ENCODE measurements around the gene BBS9. TPM values are rescaled to one million over a fixed set of nuclear protein-coding genes. Genes with fewer than 3 reads are reported as not detected.

BBS9 gene
- polyA plus RNA-seq, 4 donors, result 2.0 to 8.8 (median 3.0) TPM

DNA sequence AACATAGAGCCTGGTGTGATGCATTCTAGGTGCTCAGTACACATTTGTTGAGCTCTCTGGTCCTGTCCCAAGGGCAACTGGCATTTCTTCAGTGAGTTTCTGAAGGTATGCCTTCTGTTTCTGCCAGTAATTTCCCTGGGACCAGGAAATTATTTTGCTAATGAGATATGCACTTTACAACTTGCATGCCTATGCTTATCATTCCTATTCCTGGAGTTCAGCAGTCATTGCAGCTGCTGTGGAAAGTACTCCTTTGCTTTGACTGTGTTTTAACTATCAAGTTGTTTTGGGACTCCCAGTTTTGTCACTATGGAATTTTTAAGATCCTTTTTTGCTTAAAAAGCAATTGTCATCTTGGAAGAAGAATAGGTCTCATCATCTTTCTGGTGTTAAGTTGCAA is 283.0 kb downstream of the BBS9 start:
- Histone ChIP-seq H3K27ac (ENCODE audit: low read depth in 1 of 3, low read length in 2 of 3) (no peak overlapping the region), H3K4me3 (ENCODE audit: low read depth in 1 of 3, low read length in 3 of 3) (no peak overlapping the region), H3K4me1 (ENCODE audit: control insufficient read depth in 3 of 3, insufficient read depth in 2 of 3, low read depth in 1 of 3, low read length in 2 of 3) (no peaks in the 10 kb centered on the region), H3K36me3 (ENCODE audit: control insufficient read depth in 3 of 3, insufficient read depth in 2 of 3, low read depth in 1 of 3, low read length in 3 of 3) (no peaks in the 10 kb centered on the region), H3K9me3 (ENCODE audit: control insufficient read depth in 2 of 2, insufficient read depth in 1 of 2, low read depth in 1 of 2, low read length in 1 of 2) (no peaks in the 10 kb centered on the region), H3K27me3 (ENCODE audit: control insufficient read depth in 3 of 3, insufficient read depth in 3 of 3, low read length in 3 of 3) (no peaks in the 10 kb centered on the region)
- FAIRE-seq (no peak), DNase-seq (no peak)

DNA sequence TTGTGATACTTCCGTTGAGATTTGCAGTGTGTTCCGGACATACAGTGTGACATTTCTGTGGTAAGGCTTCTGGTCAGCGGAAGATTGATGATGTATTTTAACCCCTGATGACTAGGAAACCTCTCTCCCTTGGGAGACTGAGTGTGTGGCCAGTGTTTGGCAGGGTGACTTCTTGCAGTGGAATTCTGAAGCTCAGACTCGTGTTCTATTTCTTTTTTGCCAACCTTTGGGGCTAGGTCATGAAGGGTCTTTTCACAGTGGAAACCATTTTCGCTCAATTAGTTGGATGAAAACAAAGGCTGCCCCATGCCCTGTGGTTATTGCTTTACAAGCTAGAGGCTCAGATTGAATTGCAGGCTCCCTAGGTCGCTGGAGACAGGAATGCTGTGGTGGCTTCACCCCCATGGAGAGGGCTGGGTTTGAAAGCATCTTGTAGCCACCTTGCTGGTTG is 288.9 kb downstream of the BBS9 start:
- WGBS, 3 donors, result 78 to 81% (median 79%) methylated on average over 6 of the region's 6 CpGs

DNA sequence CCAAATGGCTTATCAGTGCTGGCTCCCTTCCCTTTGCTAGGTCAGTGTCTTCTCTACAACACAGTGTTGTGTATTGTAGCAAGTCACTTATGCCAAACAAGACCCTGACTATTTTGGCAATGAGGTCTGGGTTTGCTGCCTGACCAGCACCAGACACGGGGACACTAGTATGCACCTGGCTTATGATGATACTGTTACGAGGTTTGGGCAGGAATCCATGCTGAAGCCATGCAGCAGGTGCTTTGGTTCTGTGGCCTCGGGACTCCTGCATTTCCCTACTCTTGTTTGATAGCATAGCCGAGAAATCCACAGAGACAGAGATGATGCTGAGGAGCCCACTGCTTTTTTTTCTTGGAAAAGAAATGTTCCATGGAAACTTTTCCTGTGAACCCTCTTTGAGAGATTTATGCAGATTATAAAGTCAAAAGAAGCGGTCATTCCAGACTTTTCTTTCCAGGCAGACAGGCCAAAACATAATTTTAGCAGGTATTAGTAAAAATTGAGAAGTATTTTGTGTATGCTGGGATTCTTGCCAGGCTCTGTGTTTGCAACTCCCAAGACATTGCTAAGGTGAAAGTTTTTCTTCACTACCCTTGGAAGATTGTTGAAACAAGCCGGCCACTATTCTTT is 291.1 kb downstream of the BBS9 start:
- DNase-seq (no peak), FAIRE-seq (no peak)
- Histone ChIP-seq H3K27me3 (ENCODE audit: control insufficient read depth in 3 of 3, insufficient read depth in 3 of 3, low read length in 3 of 3) (no peaks in the 10 kb centered on the region), H3K36me3 (ENCODE audit: control insufficient read depth in 3 of 3, insufficient read depth in 2 of 3, low read depth in 1 of 3, low read length in 3 of 3) (no peaks in the 10 kb centered on the region), H3K9me3 (ENCODE audit: control insufficient read depth in 2 of 2, insufficient read depth in 1 of 2, low read depth in 1 of 2, low read length in 1 of 2) (no peaks in the 10 kb centered on the region), H3K4me1 (ENCODE audit: control insufficient read depth in 3 of 3, insufficient read depth in 2 of 3, low read depth in 1 of 3, low read length in 2 of 3) (no peaks in the 10 kb centered on the region), H3K27ac (ENCODE audit: low read depth in 1 of 3, low read length in 2 of 3) (no peak overlapping the region), H3K4me3 (ENCODE audit: low read depth in 1 of 3, low read length in 3 of 3) (no peak overlapping the region)
- WGBS, 3 donors, result 73 to 81% (median 73%) methylated on average over 6 of the region's 6 CpGs

More for the DNA sequence above, 288.9 kb downstream of the BBS9 start:
- H3K36me3 ChIP-seq (ENCODE audit: control insufficient read depth in 3 of 3, insufficient read depth in 2 of 3, low read depth in 1 of 3, low read length in 3 of 3), result no peaks in the 10 kb centered on the region
- no peak overlapping the region for H3K4me3 ChIP-seq (ENCODE audit: low read depth in 1 of 3, low read length in 3 of 3)
- H3K9me3 ChIP-seq (ENCODE audit: control insufficient read depth in 2 of 2, insufficient read depth in 1 of 2, low read depth in 1 of 2, low read length in 1 of 2), result no peaks in the 10 kb centered on the region
- no peak overlapping the region for H3K27ac ChIP-seq (ENCODE audit: low read depth in 1 of 3, low read length in 2 of 3)
- DNase-seq, result no peak
- H3K4me1 ChIP-seq (ENCODE audit: control insufficient read depth in 3 of 3, insufficient read depth in 2 of 3, low read depth in 1 of 3, low read length in 2 of 3), result no peaks in the 10 kb centered on the region
- H3K27me3 ChIP-seq (ENCODE audit: control insufficient read depth in 3 of 3, insufficient read depth in 3 of 3, low read length in 3 of 3), result no peaks in the 10 kb centered on the region
- no peak for FAIRE-seq

DNA sequence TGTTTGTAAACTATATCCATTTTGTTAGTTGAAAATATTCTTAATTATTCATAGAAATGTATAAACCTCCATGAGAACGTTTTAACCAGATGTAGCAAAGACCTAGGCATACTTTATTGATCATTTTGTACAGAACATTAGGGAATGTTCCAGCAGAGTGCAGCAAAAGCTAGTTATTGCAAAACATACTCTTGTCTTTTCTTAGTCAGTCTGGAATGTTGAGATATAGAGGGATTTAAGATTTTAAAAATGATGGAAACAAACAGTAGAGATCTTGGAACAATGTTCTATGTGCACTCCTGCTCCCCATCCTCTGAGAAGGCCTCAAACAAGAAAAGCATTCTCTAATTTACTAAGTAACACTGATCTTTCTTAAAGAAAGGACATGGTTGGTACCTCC is 292.1 kb downstream of the BBS9 start:
- no peaks in the 10 kb centered on the region for H3K36me3 ChIP-seq (ENCODE audit: control insufficient read depth in 3 of 3, insufficient read depth in 2 of 3, low read depth in 1 of 3, low read length in 3 of 3)
- WGBS, 3 donors, result 22 to 26% (median 24%) methylated on average over 1 of the region's 1 CpG
- DNase-seq (no peak), FAIRE-seq (no peak)
- no peaks in the 10 kb centered on the region for H3K9me3 ChIP-seq (ENCODE audit: control insufficient read depth in 2 of 2, insufficient read depth in 1 of 2, low read depth in 1 of 2, low read length in 1 of 2)
- H3K4me1 ChIP-seq (ENCODE audit: control insufficient read depth in 3 of 3, insufficient read depth in 2 of 3, low read depth in 1 of 3, low read length in 2 of 3), result no peaks in the 10 kb centered on the region
- H3K4me3 ChIP-seq (ENCODE audit: low read depth in 1 of 3, low read length in 3 of 3), result no peak overlapping the region
- H3K27me3 ChIP-seq (ENCODE audit: control insufficient read depth in 3 of 3, insufficient read depth in 3 of 3, low read length in 3 of 3), result no peaks in the 10 kb centered on the region
- no peak overlapping the region for H3K27ac ChIP-seq (ENCODE audit: low read depth in 1 of 3, low read length in 2 of 3)

DNA sequence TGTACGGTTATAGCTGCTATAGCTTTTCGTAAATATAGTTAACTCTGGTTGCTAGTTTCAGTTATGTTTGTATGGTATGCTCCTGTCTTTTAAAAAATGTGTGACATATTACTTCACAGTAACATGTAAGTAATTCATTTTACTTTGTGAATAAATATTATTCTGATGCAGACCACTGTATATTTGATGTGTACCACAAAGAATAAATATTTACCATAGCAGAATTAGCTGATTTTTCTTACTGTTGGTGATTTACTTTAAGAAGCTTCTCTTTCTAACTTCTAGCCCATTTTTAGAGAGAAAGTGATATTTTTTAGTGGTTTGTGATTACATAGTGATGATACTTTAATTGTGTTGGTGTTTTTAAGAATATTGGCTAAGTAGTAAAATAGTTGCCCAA is 292.8 kb downstream of the BBS9 start:
- Histone ChIP-seq H3K4me3 (ENCODE audit: low read depth in 1 of 3, low read length in 3 of 3) (no peak overlapping the region), H3K4me1 (ENCODE audit: control insufficient read depth in 3 of 3, insufficient read depth in 2 of 3, low read depth in 1 of 3, low read length in 2 of 3) (no peaks in the 10 kb centered on the region), H3K36me3 (ENCODE audit: control insufficient read depth in 3 of 3, insufficient read depth in 2 of 3, low read depth in 1 of 3, low read length in 3 of 3) (no peaks in the 10 kb centered on the region), H3K9me3 (ENCODE audit: control insufficient read depth in 2 of 2, insufficient read depth in 1 of 2, low read depth in 1 of 2, low read length in 1 of 2) (no peaks in the 10 kb centered on the region), H3K27ac (ENCODE audit: low read depth in 1 of 3, low read length in 2 of 3) (no peak overlapping the region), H3K27me3 (ENCODE audit: control insufficient read depth in 3 of 3, insufficient read depth in 3 of 3, low read length in 3 of 3) (no peaks in the 10 kb centered on the region)
- WGBS, 3 donors, result 79 to 93% (median 92%) methylated on average over 2 of the region's 2 CpGs
- FAIRE-seq (peak; percentile 23), DNase-seq (no peak)

DNA sequence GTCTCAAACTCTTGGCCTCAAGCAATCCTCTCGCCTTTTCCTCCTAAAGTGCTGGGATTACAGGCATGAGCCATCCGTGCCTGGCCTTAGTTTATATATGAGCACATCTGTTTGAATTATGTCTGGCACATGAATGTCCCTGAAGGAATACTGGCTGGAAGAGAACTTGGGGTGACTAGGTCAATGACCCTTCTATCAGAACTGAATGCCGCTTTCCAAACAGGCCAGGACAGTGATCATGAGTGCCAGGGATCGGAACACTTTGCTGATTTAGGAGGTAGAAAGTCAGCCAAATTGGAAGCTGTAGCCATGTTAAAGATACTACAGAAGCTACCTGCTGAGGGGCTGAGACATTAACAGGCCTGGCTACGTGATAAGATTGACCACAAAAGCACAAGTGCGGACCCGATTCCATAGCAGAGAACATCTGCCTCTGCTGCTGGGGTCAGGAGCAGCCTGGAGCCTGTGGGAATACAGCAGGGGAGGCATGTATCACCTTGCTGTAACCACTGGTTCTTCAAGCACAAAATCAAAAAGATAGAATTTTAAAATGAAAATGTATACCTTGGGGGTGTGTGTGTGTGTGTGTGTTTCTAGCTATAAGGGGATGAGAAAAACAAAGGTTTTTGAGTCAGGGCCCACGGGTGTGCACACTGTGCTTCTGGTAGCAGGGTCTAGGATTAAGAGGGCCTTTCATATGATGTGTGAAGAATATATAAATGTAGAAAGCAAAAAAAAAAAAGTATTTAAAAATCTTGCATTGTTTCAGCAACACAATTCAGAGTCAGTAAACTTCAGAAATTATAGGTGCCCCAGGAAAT is 293.7 kb downstream of the BBS9 start:
- no peaks in the 10 kb centered on the region for H3K27me3 ChIP-seq (ENCODE audit: control insufficient read depth in 3 of 3, insufficient read depth in 3 of 3, low read length in 3 of 3)
- no peaks in the 10 kb centered on the region for H3K36me3 ChIP-seq (ENCODE audit: control insufficient read depth in 3 of 3, insufficient read depth in 2 of 3, low read depth in 1 of 3, low read length in 3 of 3)
- DNase-seq (no peak), FAIRE-seq (no peak)
- H3K4me1 ChIP-seq (ENCODE audit: control insufficient read depth in 3 of 3, insufficient read depth in 2 of 3, low read depth in 1 of 3, low read length in 2 of 3), result no peaks in the 10 kb centered on the region
- no peak overlapping the region for H3K27ac ChIP-seq (ENCODE audit: low read depth in 1 of 3, low read length in 2 of 3)
- H3K4me3 ChIP-seq (ENCODE audit: low read depth in 1 of 3, low read length in 3 of 3), result no peak overlapping the region
- no peaks in the 10 kb centered on the region for H3K9me3 ChIP-seq (ENCODE audit: control insufficient read depth in 2 of 2, insufficient read depth in 1 of 2, low read depth in 1 of 2, low read length in 1 of 2)
- WGBS, 3 donors, result 83 to 94% (median 85%) methylated on average over 8 of the region's 8 CpGs

DNA sequence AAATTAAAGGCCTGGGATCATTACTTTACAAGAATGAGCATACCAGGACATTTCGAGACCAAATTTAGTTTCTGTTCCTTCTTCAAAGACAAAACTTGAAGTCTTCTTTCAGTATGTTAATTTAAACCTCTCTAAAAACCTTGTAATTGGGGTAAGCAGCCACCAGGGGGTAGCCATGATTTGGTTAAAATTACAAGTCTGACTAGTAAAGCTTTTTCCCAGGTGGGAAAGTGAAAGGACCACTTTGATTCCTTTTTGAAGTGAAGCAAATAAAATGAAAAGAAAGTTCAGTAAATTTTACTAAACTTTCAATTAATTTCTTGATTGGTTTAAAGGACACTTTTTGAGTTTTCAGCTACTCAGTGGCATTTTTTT is 294.3 kb downstream of the BBS9 start:
- DNase-seq (peak; percentile 16 to 38), FAIRE-seq (no peak)
- Histone ChIP-seq H3K4me3 (ENCODE audit: low read depth in 1 of 3, low read length in 3 of 3) (no peak overlapping the region), H3K27me3 (ENCODE audit: control insufficient read depth in 3 of 3, insufficient read depth in 3 of 3, low read length in 3 of 3) (no peaks in the 10 kb centered on the region), H3K27ac (ENCODE audit: low read depth in 1 of 3, low read length in 2 of 3) (no peak overlapping the region), H3K4me1 (ENCODE audit: control insufficient read depth in 3 of 3, insufficient read depth in 2 of 3, low read depth in 1 of 3, low read length in 2 of 3) (no peaks in the 10 kb centered on the region), H3K9me3 (ENCODE audit: control insufficient read depth in 2 of 2, insufficient read depth in 1 of 2, low read depth in 1 of 2, low read length in 1 of 2) (no peaks in the 10 kb centered on the region), H3K36me3 (ENCODE audit: control insufficient read depth in 3 of 3, insufficient read depth in 2 of 3, low read depth in 1 of 3, low read length in 3 of 3) (no peaks in the 10 kb centered on the region)
- 69 to 92% (median 80%) methylated on average over 1 of the region's 1 CpG for WGBS, 3 donors

DNA sequence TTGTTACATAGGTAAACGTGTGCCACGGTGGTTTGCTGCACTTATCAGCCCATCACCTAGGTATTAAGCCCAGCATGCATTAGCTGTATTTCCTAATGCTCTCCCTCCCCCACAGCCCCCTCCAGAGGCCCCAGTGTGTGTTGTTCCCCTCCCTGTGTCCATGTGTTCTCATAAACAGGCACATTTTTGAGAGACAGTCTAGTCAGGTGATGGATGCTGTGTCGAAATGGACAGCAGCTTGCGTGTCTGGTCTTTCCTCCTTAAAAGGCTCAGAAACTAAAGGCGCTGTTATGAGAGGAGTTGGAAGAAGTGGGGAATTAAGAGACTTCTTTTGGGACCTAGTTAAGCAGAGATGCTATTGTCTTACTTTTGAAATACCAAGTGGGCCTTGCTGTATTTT is 296.0 kb downstream of the BBS9 start:
- Histone ChIP-seq H3K4me1 (ENCODE audit: control insufficient read depth in 3 of 3, insufficient read depth in 2 of 3, low read depth in 1 of 3, low read length in 2 of 3) (no peaks in the 10 kb centered on the region), H3K9me3 (ENCODE audit: control insufficient read depth in 2 of 2, insufficient read depth in 1 of 2, low read depth in 1 of 2, low read length in 1 of 2) (no peaks in the 10 kb centered on the region), H3K36me3 (ENCODE audit: control insufficient read depth in 3 of 3, insufficient read depth in 2 of 3, low read depth in 1 of 3, low read length in 3 of 3) (no peaks in the 10 kb centered on the region), H3K27ac (ENCODE audit: low read depth in 1 of 3, low read length in 2 of 3) (no peak overlapping the region), H3K4me3 (ENCODE audit: low read depth in 1 of 3, low read length in 3 of 3) (no peak overlapping the region), H3K27me3 (ENCODE audit: control insufficient read depth in 3 of 3, insufficient read depth in 3 of 3, low read length in 3 of 3) (no peaks in the 10 kb centered on the region)
- no peak for FAIRE-seq
- DNase-seq, result no peak
- 85 to 89% (median 89%) methylated on average over 5 of the region's 5 CpGs for WGBS, 3 donors

Measured in small intestine (tissue), 7 donors.